ENCODE measurements around the gene ZMIZ1. TPM values are rescaled to one million over a fixed set of nuclear protein-coding genes. Genes with fewer than 3 reads are reported as not detected.

ZMIZ1 gene
- total RNA-seq, 1 donor from 2014 or later, result 173 TPM

- peak overlapping the region; percentile 34 for H3K27ac Mint-ChIP-seq
- no peak for DNase-seq (ENCODE audit: low spot score in 2 of 2, unreplicated experiment in 2 of 2)
- H3K27me3 Mint-ChIP-seq (ENCODE audit: low read depth), result no peaks in the 10 kb centered on the region
- H3K4me3 Mint-ChIP-seq, result no peak overlapping the region
- H3K36me3 Mint-ChIP-seq, result peaks cover 20% of the 10 kb centered on the region
- H3K9me3 Mint-ChIP-seq, result no peaks in the 10 kb centered on the region
- H3K4me1 Mint-ChIP-seq, result no peaks in the 10 kb centered on the region
- TF ChIP-seq, protein P1, sequence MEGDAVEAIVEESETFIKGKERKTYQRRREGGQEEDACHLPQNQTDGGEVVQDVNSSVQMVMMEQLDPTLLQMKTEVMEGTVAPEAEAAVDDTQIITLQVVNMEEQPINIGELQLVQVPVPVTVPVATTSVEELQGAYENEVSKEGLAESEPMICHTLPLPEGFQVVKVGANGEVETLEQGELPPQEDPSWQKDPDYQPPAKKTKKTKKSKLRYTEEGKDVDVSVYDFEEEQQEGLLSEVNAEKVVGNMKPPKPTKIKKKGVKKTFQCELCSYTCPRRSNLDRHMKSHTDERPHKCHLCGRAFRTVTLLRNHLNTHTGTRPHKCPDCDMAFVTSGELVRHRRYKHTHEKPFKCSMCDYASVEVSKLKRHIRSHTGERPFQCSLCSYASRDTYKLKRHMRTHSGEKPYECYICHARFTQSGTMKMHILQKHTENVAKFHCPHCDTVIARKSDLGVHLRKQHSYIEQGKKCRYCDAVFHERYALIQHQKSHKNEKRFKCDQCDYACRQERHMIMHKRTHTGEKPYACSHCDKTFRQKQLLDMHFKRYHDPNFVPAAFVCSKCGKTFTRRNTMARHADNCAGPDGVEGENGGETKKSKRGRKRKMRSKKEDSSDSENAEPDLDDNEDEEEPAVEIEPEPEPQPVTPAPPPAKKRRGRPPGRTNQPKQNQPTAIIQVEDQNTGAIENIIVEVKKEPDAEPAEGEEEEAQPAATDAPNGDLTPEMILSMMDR (IDR thresholded peaks at IDR 0.05; ENCODE audit: unreplicated experiment), result no peak
These were observed 142.8 kb downstream of the ZMIZ1 start for GRCh38 chr10:79211616-79212015.

- no peak overlapping the region for H3K27ac Mint-ChIP-seq
- H3K4me3 Mint-ChIP-seq, result no peak overlapping the region
- peaks cover 4% of the 10 kb centered on the region for H3K4me1 Mint-ChIP-seq
- H3K36me3 Mint-ChIP-seq, result peaks cover 29% of the 10 kb centered on the region
- H3K27me3 Mint-ChIP-seq (ENCODE audit: low read depth), result no peaks in the 10 kb centered on the region
- DNase-seq (ENCODE audit: low spot score in 2 of 2, unreplicated experiment in 2 of 2), result no peak
- TF ChIP-seq, protein P1 (IDR thresholded peaks at IDR 0.05; ENCODE audit: unreplicated experiment), result no peak
- H3K9me3 Mint-ChIP-seq, result no peaks in the 10 kb centered on the region
These were observed 146.8 kb downstream of the ZMIZ1 start for GRCh38 chr10:79215531-79215930.

- peaks cover 29% of the 10 kb centered on the region for H3K36me3 Mint-ChIP-seq
- H3K27me3 Mint-ChIP-seq (ENCODE audit: low read depth), result no peaks in the 10 kb centered on the region
- TF ChIP-seq, protein P1 (IDR thresholded peaks at IDR 0.05; ENCODE audit: unreplicated experiment), result no peak
- H3K4me3 Mint-ChIP-seq, result no peak overlapping the region
- H3K4me1 Mint-ChIP-seq, result peaks cover 41% of the 10 kb centered on the region
- H3K27ac Mint-ChIP-seq, result peak overlapping the region; percentile 72
- H3K9me3 Mint-ChIP-seq, result no peaks in the 10 kb centered on the region
- DNase-seq (ENCODE audit: low spot score in 2 of 2, unreplicated experiment in 2 of 2), result no peak
These were observed 150.7 kb downstream of the ZMIZ1 start for GRCh38 chr10:79219322-79219957.

- no peak for DNase-seq (ENCODE audit: low spot score in 2 of 2, unreplicated experiment in 2 of 2)
- H3K27me3 Mint-ChIP-seq (ENCODE audit: low read depth), result no peaks in the 10 kb centered on the region
- H3K36me3 Mint-ChIP-seq, result peaks cover 31% of the 10 kb centered on the region
- peak overlapping the region; percentile 84 for H3K27ac Mint-ChIP-seq
- TF ChIP-seq, protein P1 (IDR thresholded peaks at IDR 0.05; ENCODE audit: unreplicated experiment), result no peak
- no peaks in the 10 kb centered on the region for H3K9me3 Mint-ChIP-seq
- H3K4me3 Mint-ChIP-seq, result no peak overlapping the region
- H3K4me1 Mint-ChIP-seq, result peaks cover 44% of the 10 kb centered on the region
These were observed 151.5 kb downstream of the ZMIZ1 start for GRCh38 chr10:79220307-79220706.

DNA sequence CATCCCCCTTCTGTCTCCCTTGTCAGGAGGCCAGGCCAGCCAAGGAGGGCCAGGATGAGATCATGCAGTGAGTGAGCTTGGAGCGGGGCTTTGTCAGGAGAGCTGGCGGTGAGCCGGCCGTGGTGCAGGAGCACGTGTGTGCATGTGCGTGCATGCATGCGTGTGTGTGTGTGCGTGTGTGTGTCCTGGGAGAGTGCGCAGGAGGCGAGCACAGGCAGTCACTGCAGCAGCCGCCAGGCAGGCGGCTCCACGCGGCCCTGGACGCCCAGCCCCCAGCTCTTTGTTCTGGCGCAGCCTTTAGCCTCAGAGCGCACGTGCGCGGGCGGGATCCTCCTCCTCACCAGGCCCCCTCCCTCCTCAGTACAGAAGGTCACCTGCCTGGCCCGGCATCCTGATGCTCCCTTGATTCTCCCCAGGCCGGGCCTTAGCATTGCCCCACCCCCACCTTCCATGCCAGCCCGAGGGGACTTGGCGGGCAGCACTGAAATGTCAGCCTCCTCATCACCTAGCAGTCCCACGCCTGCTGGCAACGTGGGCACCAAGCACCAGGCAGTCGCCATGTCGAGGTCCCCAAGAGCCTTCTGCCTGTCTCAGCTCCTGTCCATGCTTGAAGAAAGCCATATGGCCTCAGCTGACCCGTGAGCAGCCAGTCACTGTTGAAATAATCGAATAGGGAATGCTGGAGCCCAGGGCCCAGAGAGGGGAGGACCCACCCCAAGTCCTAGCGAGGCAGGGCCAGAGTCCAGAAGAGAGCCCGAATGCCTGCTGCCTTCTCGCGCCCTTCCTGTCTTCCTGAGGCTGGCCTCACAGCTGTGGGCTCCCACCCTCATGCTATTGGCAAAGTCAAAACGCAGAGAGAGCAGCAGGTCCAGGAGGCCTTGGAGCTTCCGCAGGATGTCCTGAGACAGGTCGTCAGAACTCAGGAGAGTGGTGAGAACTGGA lies 152.6 kb downstream of the ZMIZ1 start:
- DNase-seq (ENCODE audit: low spot score in 2 of 2, unreplicated experiment in 2 of 2), result peak in 1 of 2 experiments; percentile 64
- Mint-ChIP-seq H3K4me1 (peaks cover 44% of the 10 kb centered on the region), H3K4me3 (no peak overlapping the region)

More for the DNA sequence above, 152.6 kb downstream of the ZMIZ1 start:
- Mint-ChIP-seq H3K36me3 (peaks cover 25% of the 10 kb centered on the region), H3K27me3 (ENCODE audit: low read depth) (no peaks in the 10 kb centered on the region), H3K9me3 (no peaks in the 10 kb centered on the region), H3K27ac (peak overlapping the region; percentile 84)
- TF ChIP-seq, protein P1 (IDR thresholded peaks at IDR 0.05; ENCODE audit: unreplicated experiment), result no peak

All from mesothelial cell of epicardium (in vitro differentiated cells).